Neuronal stem cell (in vitro differentiated cells): ENCODE data around the gene B4GALT5.
A peak's percentile ranks its signal among the peaks of the same experiment; 100 is the strongest.
"Not testable (repeated sequence)": the region's sequence is repeated elsewhere in the genome, so short reads cannot be mapped to it uniquely, and the experiment has no call there.

Experiments
- DNase-seq: peaks from one replicate; pipeline ENCODE4 v3.0.0-alpha.2; 2013; ENCODE audit warnings: low spot score
- H2AFZ ChIP-seq: one replicate; pipeline ENCODE4 v1.6.1; 2013; ENCODE audit warnings: mild to moderate bottlenecking, low read length, inconsistent platforms
- H2AK5ac ChIP-seq: 2 replicates; pipeline ENCODE4 v1.6.1; 2013; ENCODE audit warnings: low read depth, mild to moderate bottlenecking, inconsistent platforms, low read length, moderate library complexity, mixed read lengths
- H2BK120ac ChIP-seq: 2 replicates; pipeline ENCODE4 v1.6.1; 2013; ENCODE audit warnings: low read depth, mild to moderate bottlenecking, inconsistent platforms, low read length, moderate library complexity, mixed read lengths
- H2BK12ac ChIP-seq: one replicate; pipeline ENCODE4 v1.6.1; 2013; ENCODE audit warnings: low read length, inconsistent platforms
- H2BK15ac ChIP-seq: 2 replicates; pipeline ENCODE4 v1.6.1; 2013; ENCODE audit warnings: mild to moderate bottlenecking, low read length, inconsistent platforms, mixed read lengths
- H2BK5ac ChIP-seq: one replicate; pipeline ENCODE4 v1.6.1; 2013; ENCODE audit warnings: inconsistent platforms, mild to moderate bottlenecking, low read length, moderate library complexity
- H3K14ac ChIP-seq: one replicate; pipeline ENCODE4 v1.6.1; 2013; ENCODE audit warnings: low read length, inconsistent platforms
- H3K18ac ChIP-seq: 2 replicates; pipeline ENCODE4 v1.6.1; 2013; ENCODE audit warnings: low read length, inconsistent platforms
- H3K23ac ChIP-seq: 2 replicates; pipeline ENCODE4 v1.6.1; 2013; ENCODE audit warnings: low read depth, mild to moderate bottlenecking, mixed read lengths, low read length, inconsistent platforms; ENCODE audit not compliant: poor library complexity
- H3K27ac ChIP-seq: replicated peaks from 3 replicates; pipeline ENCODE4 v1.5.1; 2013; ENCODE audit warnings: low read length, inconsistent platforms
- H3K27me3 ChIP-seq, 3 experiments: 2 replicates each; pipeline ENCODE4 v1.6.1; 2013; ENCODE audit warnings: low read length in 3 of 3, mild to moderate bottlenecking in 2 of 3, inconsistent platforms in 1 of 3, low read depth in 1 of 3, mixed read lengths in 1 of 3, moderate library complexity in 1 of 3; ENCODE audit not compliant: control insufficient read depth in 3 of 3, insufficient read depth in 3 of 3
- H3K36me3 ChIP-seq, 2 donors: replicated peaks in 1 of 2; 2 replicates each; pipeline ENCODE4 v1.6.1; 2013; ENCODE audit warnings: low read length in 2 of 2; ENCODE audit not compliant: control insufficient read depth in 2 of 2, insufficient read depth in 2 of 2
- H3K4ac ChIP-seq: 2 replicates; pipeline ENCODE4 v1.6.1; 2013; ENCODE audit warnings: inconsistent platforms, mild to moderate bottlenecking, low read length, moderate library complexity
- H3K4me1 ChIP-seq, 2 donors: 1 replicate in 1 of 2; 2 replicates in 1 of 2; pipeline ENCODE4 v1.6.1; 2013; ENCODE audit warnings: low read length in 2 of 2, low read depth in 1 of 2; ENCODE audit not compliant: control insufficient read depth in 2 of 2, insufficient read depth in 1 of 2
- H3K4me2 ChIP-seq: one replicate; pipeline ENCODE4 v1.6.1; 2013; ENCODE audit warnings: mild to moderate bottlenecking, low read length, inconsistent platforms; ENCODE audit not compliant: insufficient read depth, poor library complexity, severe bottlenecking
- H3K4me3 ChIP-seq, 2 donors: 2 replicates each; pipeline ENCODE4 v1.5.1; 2013; ENCODE audit warnings: low read length in 2 of 2, mild to moderate bottlenecking in 2 of 2, inconsistent platforms in 1 of 2, moderate library complexity in 1 of 2
- H3K79me1 ChIP-seq: one replicate; pipeline ENCODE4 v1.6.1; 2013; ENCODE audit warnings: low read depth, mild to moderate bottlenecking, inconsistent platforms, low read length, moderate library complexity
- H3K9ac ChIP-seq: one replicate; pipeline ENCODE4 v1.6.1; 2013; ENCODE audit warnings: mild to moderate bottlenecking, low read depth, low read length, inconsistent platforms; ENCODE audit not compliant: poor library complexity
- H3K9me3 ChIP-seq, 2 donors: replicated peaks in 1 of 2; 2 replicates each; pipeline versions ENCODE3 to v1.6.1; 2013; ENCODE audit warnings: low read length in 2 of 2, mild to moderate bottlenecking in 2 of 2, inconsistent platforms in 1 of 2, low read depth in 1 of 2, mixed read lengths in 1 of 2, moderate library complexity in 1 of 2; ENCODE audit not compliant: control insufficient read depth in 2 of 2, insufficient read depth in 1 of 2
- H4K8ac ChIP-seq: one replicate; pipeline ENCODE4 v1.6.1; 2013; ENCODE audit warnings: low read depth, mild to moderate bottlenecking, inconsistent platforms, low read length, moderate library complexity
- H4K91ac ChIP-seq: one replicate; pipeline ENCODE4 v1.6.1; 2013; ENCODE audit warnings: low read length, low read depth, mild to moderate bottlenecking, inconsistent platforms; ENCODE audit not compliant: poor library complexity
- WGBS, 2 donors: extraction: QIAGEN DNeasy Blood & Tissue Kit; methylation state at CpG; one replicate each; pipeline ENCODE4 v1.1.7; 2013; ENCODE audit warnings: missing lambda C conversion rate in 2 of 2, mixed read lengths in 1 of 2; ENCODE audit not compliant: insufficient read length in 2 of 2, insufficient replicate concordance in 1 of 2; ENCODE audit errors: extremely low coverage in 2 of 2; 5-methylcytosine and 5-hydroxymethylcytosine counted together

Gene B4GALT5

DNA sequence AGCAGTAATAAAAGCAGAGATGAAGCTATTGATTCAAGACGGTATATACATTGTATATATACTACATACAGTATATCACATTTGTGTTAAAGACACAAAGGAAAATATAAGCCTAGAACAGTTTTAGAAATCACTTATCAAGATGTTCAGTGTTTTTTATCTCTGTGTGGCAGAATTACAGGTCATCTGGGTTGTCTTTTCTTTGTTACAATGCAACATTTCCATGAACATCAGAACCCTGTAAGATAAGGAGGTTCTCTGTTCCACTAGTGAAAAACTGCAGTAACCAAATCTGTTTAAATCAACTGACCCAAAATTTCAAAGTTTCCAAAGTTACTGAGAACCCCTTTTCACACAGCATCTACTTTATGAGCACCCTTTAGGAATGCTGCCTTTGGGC, 42.2 kb downstream of the B4GALT5 start:
- Histone ChIP-seq H3K4ac (no peak overlapping the region), H3K9me3 (no peaks in the 10 kb centered on the region), H3K18ac (no peak overlapping the region), H4K91ac (no peak overlapping the region), H4K8ac (no peak overlapping the region), H3K4me2 (no peak overlapping the region), H2AK5ac (no peak overlapping the region), H3K9ac (no peak overlapping the region), H3K4me1 (peaks cover 7 to 16% of the 10 kb centered on the region in 2 donors), H3K23ac (no peak overlapping the region), H2BK15ac (no peak overlapping the region), H3K79me1 (peaks cover 2% of the 10 kb centered on the region), H3K4me3 (no peak overlapping the region), H2BK120ac (no peak overlapping the region), H3K27ac (no peak overlapping the region), H2BK5ac (no peak overlapping the region), H2AFZ (no peak overlapping the region), H3K27me3 (no peaks in the 10 kb centered on the region), H3K14ac (no peak overlapping the region), H2BK12ac (no peak overlapping the region), H3K36me3 (peaks cover 0 to 1% of the 10 kb centered on the region in 2 donors)
- no CpG with 5 or more reads among the region's 1 CpG for WGBS, 2 donors
- no peak for DNase-seq

DNA sequence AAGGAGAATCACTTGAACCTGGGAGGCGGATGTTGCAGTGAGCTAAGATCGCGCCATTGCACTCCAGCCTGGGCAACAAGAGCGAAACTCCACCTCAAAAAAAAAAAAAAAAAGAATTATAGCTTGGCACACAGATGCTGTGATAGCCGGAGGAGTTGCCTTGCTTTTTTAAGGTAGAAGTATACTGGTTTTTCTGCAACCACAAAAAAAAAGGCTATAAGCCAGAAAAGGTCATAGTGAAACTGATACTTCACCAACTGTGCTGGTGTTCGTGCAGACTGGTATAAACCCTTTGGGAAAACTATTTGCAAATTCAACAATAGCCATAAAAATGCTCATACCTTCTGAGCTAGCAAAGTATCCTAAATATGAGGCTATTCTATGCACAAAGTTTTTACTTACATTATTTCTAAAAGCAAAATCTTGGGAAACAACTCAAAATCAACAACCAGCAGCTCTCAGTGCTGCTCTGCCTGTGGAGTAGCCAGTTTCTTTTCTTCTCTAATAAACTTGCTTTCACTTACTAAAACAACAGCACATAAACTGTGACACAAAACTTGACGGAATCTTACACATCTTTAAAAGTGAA, 44.0 kb downstream of the B4GALT5 start:
- no peak for DNase-seq
- Histone ChIP-seq H2AK5ac (no peak overlapping the region), H3K4me2 (no peak overlapping the region), H2BK5ac (no peak overlapping the region), H3K27ac (no peak overlapping the region), H4K8ac (no peak overlapping the region), H3K27me3 (no peaks in the 10 kb centered on the region), H3K4me1 (peaks cover 0 to 8% of the 10 kb centered on the region in 2 donors), H2BK12ac (no peak overlapping the region), H3K9ac (no peak overlapping the region), H3K9me3 (no peaks in the 10 kb centered on the region), H2AFZ (no peak overlapping the region), H2BK120ac (no peak overlapping the region), H3K23ac (no peak overlapping the region), H3K36me3 (no peaks in the 10 kb centered on the region), H3K4me3 (no peak overlapping the region), H3K14ac (no peak overlapping the region), H3K4ac (no peak overlapping the region), H3K18ac (no peak overlapping the region), H4K91ac (no peak overlapping the region), H3K79me1 (peaks cover 2% of the 10 kb centered on the region), H2BK15ac (no peak overlapping the region)
- WGBS, 2 donors, result no CpG with 5 or more reads among the region's 7 CpGs

DNA sequence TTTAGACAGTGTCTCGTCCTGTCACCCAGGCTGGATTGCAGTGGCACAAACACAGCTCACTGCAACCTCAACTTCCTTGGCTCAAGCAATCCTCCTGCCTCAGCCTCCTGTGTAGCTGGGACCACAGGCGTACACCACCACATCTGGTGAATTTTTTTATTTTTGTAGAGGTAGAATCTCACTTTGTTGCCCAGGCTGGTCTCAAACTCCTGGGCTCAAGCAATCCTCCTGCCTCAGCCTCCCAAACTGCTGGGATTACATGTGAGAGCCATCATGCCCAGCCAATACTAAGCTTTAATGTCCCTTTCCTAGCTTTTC, 44.8 kb downstream of the B4GALT5 start:
- not testable (repeated sequence) for H3K27me3 ChIP-seq, H3K14ac ChIP-seq, H4K8ac ChIP-seq, H3K79me1 ChIP-seq, H3K9me3 ChIP-seq, H2BK15ac ChIP-seq, H3K9ac ChIP-seq, H4K91ac ChIP-seq, H3K4me3 ChIP-seq, H3K36me3 ChIP-seq, H2BK5ac ChIP-seq, H2BK12ac ChIP-seq, H3K4me1 ChIP-seq, DNase-seq, H3K4ac ChIP-seq, H3K18ac ChIP-seq, H2AFZ ChIP-seq, H3K23ac ChIP-seq, H3K27ac ChIP-seq, H2BK120ac ChIP-seq, H2AK5ac ChIP-seq
- WGBS, 2 donors, result no CpG with 5 or more reads among the region's 2 CpGs
- H3K4me2 ChIP-seq, result peak overlapping the region; percentile 12

DNA sequence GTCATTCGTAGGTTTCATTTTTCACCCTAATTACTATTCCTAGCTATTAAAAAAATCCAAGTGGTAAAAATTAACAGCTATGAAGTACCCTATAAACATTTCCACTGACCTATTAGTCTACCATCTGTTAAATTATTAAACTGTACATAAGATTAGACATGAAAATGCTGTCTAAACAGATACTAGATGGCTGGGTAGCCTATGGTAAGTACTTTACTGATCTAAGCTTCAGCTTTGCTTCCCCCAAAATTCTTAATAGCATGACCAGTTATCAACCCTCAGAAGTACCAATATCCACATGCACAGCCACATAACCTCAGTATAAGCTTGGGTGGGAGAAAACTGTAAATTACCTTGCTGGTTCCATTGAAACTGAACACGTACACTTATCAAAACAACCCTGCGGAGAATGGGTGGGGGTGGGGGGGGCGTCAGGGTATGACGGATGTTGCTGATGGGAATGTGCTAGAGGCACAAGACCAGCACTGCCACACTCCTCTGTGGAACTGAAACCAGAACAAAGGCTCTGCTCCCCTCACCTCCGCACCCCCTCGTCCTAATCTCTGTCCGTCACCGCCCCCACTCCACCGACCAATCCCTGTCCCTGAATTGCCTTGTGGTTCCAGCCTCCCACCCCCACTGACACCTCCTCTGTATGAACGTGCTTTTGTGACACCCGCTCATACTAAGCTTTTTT, 45.3 kb downstream of the B4GALT5 start:
- Histone ChIP-seq H3K27ac (no peak overlapping the region), H3K4ac (no peak overlapping the region), H3K79me1 (peaks cover 2% of the 10 kb centered on the region), H4K91ac (no peak overlapping the region), H3K9me3 (no peaks in the 10 kb centered on the region), H2BK5ac (no peak overlapping the region), H3K4me1 (peaks cover 0 to 8% of the 10 kb centered on the region in 2 donors), H2AK5ac (no peak overlapping the region), H2BK120ac (no peak overlapping the region), H2BK15ac (no peak overlapping the region), H3K36me3 (no peaks in the 10 kb centered on the region), H4K8ac (no peak overlapping the region), H3K18ac (peak overlapping the region; percentile 21), H2AFZ (no peak overlapping the region), H3K4me3 (no peak overlapping the region), H2BK12ac (no peak overlapping the region), H3K14ac (no peak overlapping the region), H3K23ac (no peak overlapping the region), H3K9ac (no peak overlapping the region), H3K4me2 (peak overlapping the region; percentile 12), H3K27me3 (no peaks in the 10 kb centered on the region)
- WGBS, 2 donors, result no CpG with 5 or more reads among the region's 12 CpGs
- DNase-seq, result no peak
